NCI-H2196 (cell line): ENCODE data around the gene PTCD2.

Experiments
- DNase-seq: peaks from one replicate; lab custom pipeline; 2025; ENCODE audit not compliant: unreplicated experiment; lab: John Stamatoyannopoulos, UW

The PTCD2 gene

GRCh38 chr5:72319976-72320752, at the start of gene PTCD2, which contains the start of gene MRPS27:
PTCD2 (plus strand) TSS chr5:72320373; CDS start chr5:72320383, 10 bp downstream.
MRPS27 (minus strand) TSS chr5:72320240; CDS start chr5:72320221, 19 bp downstream.
- peak; percentile 90 for DNase-seq

GRCh38 chr5:72271702-72272101, 48.5 kb upstream of the PTCD2 start:
- no peak for DNase-seq

- DNase-seq: no peak
These were observed 47.8 kb upstream of the PTCD2 start for GRCh38 chr5:72272398-72272797.

- no peak for DNase-seq
These were observed 46.6 kb upstream of the PTCD2 start for GRCh38 chr5:72273547-72273946.

GRCh38 chr5:72276219-72276752, 43.9 kb upstream of the PTCD2 start:
- DNase-seq: no peak

GRCh38 chr5:72280581-72281069, 39.5 kb upstream of the PTCD2 start:
- DNase-seq: no peak

GRCh38 chr5:72281430-72281763, 38.8 kb upstream of the PTCD2 start:
- DNase-seq: no peak

GRCh38 chr5:72281764-72282499, 38.2 kb upstream of the PTCD2 start:
- no peak for DNase-seq

GRCh38 chr5:72282878-72283277, 37.3 kb upstream of the PTCD2 start:
- no peak for DNase-seq

- no peak for DNase-seq
These were observed 36.8 kb upstream of the PTCD2 start for GRCh38 chr5:72283358-72283757.

- DNase-seq: no peak
These were observed 35.4 kb upstream of the PTCD2 start for GRCh38 chr5:72284559-72285423.

- no peak for DNase-seq
These were observed 34.8 kb upstream of the PTCD2 start for GRCh38 chr5:72285424-72285821.

- no peak for DNase-seq
These were observed 33.4 kb upstream of the PTCD2 start for GRCh38 chr5:72286798-72287197.

GRCh38 chr5:72288924-72289323, 31.2 kb upstream of the PTCD2 start:
- DNase-seq: peak; percentile 82

GRCh38 chr5:72290356-72291133, 29.6 kb upstream of the PTCD2 start:
- DNase-seq: no peak

- DNase-seq: no peak
These were observed 28.6 kb upstream of the PTCD2 start for GRCh38 chr5:72291601-72292000.

GRCh38 chr5:72292411-72292810, 27.8 kb upstream of the PTCD2 start:
- DNase-seq: no peak

- no peak for DNase-seq
These were observed 26.6 kb upstream of the PTCD2 start for GRCh38 chr5:72293495-72294055.

GRCh38 chr5:72294473-72294872, 25.7 kb upstream of the PTCD2 start:
- DNase-seq: no peak

- DNase-seq: no peak
These were observed 24.6 kb upstream of the PTCD2 start for GRCh38 chr5:72295539-72295938.
